Measurements from ENCODE around the gene SIGLEC14.

Gene SIGLEC14

DNA sequence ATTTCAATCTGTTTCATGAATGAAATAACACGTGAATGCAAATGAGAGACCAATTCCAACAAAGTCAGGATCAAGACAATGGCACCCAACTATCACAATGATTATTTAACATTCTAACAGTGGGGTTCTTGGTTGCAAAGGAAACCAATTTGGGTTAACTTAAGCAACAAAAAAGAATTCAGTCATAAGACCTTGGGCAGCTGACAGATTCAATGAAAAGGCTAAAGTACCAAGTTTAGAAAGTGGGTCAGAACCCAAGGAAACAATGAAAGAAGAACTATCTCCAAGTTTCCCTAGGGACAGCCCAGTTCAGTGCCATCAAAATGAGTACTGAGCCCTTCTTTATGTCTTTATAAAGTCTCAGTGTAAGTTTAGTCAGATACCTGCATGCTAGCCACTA lies 17.5 kb upstream of the SIGLEC14 start:
- H3K36me3 ChIP-seq (ENCODE audit: insufficient read depth, low read length), result no peaks in the 10 kb centered on the region
- no peak overlapping the region for H3K9ac ChIP-seq (ENCODE audit: low read depth, low read length)
- peaks cover 9% of the 10 kb centered on the region for H3K27me3 ChIP-seq (ENCODE audit: control insufficient read depth, insufficient read depth, low read length)
- H3K4me2 ChIP-seq (ENCODE audit: low read length), result no peak overlapping the region
- no peaks in the 10 kb centered on the region for H3K9me3 ChIP-seq (replicated peaks; ENCODE audit: low read length)
- H3K4me3 ChIP-seq (ENCODE audit: low read length), result no peak overlapping the region
- H3K4me1 ChIP-seq (ENCODE audit: control insufficient read depth, insufficient read depth, low read length), result no peaks in the 10 kb centered on the region

DNA sequence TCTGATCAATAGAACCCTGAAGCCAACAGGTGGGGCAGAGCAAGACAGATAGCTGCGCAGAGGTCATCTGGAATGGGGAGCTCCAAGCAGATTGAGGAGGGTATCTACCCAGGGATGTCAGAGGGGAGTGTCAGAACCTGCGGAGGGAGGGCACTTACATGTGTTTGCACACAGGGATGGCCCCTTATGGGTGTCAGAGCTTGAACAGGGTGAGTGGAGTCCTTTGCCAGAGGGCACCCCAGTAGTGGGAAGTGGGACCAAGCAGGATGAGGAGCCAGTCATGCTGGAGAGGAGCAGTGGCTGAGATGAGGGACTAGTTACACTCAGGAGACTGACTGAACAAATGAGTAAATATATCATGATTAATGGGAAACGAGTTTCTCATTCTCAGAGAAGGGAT lies 17.0 kb upstream of the SIGLEC14 start:
- no peak overlapping the region for H3K4me2 ChIP-seq (ENCODE audit: low read length)
- no peak overlapping the region for H3K9ac ChIP-seq (ENCODE audit: low read depth, low read length)
- no peaks in the 10 kb centered on the region for H3K9me3 ChIP-seq (replicated peaks; ENCODE audit: low read length)
- no peak overlapping the region for H3K4me3 ChIP-seq (ENCODE audit: low read length)
- H3K4me1 ChIP-seq (ENCODE audit: control insufficient read depth, insufficient read depth, low read length), result no peaks in the 10 kb centered on the region
- peaks cover 9% of the 10 kb centered on the region for H3K27me3 ChIP-seq (ENCODE audit: control insufficient read depth, insufficient read depth, low read length)
- H3K36me3 ChIP-seq (ENCODE audit: insufficient read depth, low read length), result no peaks in the 10 kb centered on the region

DNA sequence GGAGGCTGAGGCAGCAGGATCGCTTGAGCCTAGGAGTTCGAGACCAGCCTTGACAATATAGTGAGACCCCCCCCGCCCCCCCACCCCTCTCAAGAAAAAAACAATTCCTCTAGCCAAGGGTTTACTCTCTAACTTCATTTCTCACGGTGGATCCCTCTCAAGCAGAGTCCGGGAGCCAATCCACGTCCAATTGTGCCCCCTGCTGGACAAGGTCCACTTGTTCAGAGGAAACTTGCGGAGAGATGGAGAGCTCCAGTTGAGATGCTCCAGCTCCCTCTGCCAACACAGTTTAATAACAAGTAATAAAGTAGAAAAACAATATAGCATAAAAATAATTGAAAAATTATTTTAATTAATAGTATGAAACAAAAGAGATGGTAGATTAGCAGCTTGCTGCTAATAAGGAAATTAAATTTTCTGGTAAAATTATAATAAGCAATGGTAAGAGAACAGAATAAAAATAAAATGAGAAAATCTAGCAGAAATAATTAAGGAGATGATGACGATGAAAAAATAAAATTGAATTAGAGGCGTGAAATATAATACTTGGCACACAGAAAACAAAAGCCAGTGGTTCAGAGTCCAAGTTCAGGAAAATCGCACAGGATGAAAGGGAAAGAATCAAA lies 14.5 kb upstream of the SIGLEC14 start:
- Histone ChIP-seq H3K36me3 (ENCODE audit: insufficient read depth, low read length) (no peaks in the 10 kb centered on the region), H3K4me1 (ENCODE audit: control insufficient read depth, insufficient read depth, low read length) (no peaks in the 10 kb centered on the region), H3K9ac (ENCODE audit: low read depth, low read length) (no peak overlapping the region), H3K4me2 (ENCODE audit: low read length) (no peak overlapping the region), H3K27me3 (ENCODE audit: control insufficient read depth, insufficient read depth, low read length) (peaks cover 9% of the 10 kb centered on the region), H3K4me3 (ENCODE audit: low read length) (no peak overlapping the region), H3K9me3 (replicated peaks; ENCODE audit: low read length) (no peaks in the 10 kb centered on the region)

DNA sequence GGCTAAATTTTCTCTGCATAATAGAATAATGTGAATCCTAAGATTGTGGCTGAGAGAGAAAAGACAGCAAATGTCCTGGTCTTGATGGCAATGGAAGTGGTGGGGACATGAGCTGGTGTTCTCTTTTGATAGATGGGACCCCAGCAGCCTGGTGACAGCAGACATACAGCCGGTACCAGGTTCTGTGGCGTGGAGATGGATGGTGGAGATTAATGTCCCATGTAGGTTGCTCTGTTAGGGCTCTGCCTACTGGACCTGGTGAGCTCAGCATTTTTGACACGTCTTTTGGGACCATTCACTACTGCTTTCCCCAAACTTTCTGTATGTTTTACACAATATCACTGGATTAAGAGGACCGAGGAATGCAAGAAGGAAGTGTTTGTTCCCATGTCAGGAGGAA lies 8.2 kb upstream of the SIGLEC14 start:
- no peak overlapping the region for H3K9ac ChIP-seq (ENCODE audit: low read depth, low read length)
- H3K27me3 ChIP-seq (ENCODE audit: control insufficient read depth, insufficient read depth, low read length), result no peaks in the 10 kb centered on the region
- H3K9me3 ChIP-seq (replicated peaks; ENCODE audit: low read length), result no peaks in the 10 kb centered on the region
- no peaks in the 10 kb centered on the region for H3K4me1 ChIP-seq (ENCODE audit: control insufficient read depth, insufficient read depth, low read length)
- H3K4me2 ChIP-seq (ENCODE audit: low read length), result no peak overlapping the region
- H3K36me3 ChIP-seq (ENCODE audit: insufficient read depth, low read length), result no peaks in the 10 kb centered on the region
- H3K4me3 ChIP-seq (ENCODE audit: low read length), result no peak overlapping the region

DNA sequence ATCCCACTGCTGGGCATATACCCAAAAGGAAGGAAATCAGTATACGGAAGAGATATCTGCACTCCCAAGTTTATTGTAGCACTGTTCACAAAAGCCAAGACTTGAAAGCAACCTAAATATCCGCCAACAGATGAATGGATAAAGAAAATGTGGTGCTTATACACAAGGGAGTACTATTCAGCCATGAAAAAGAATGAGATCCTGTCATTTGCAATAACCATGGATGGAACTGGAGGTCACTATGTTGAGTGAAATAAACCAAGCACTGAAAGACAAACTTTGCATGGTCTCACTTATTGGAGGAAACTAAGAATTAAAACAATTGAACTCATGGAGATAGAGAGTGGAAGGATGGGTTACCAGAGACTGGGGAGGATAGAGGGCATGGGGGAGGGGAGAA lies 6.5 kb upstream of the SIGLEC14 start:
- Histone ChIP-seq H3K9me3 (replicated peaks; ENCODE audit: low read length) (no peaks in the 10 kb centered on the region), H3K4me2 (ENCODE audit: low read length) (no peak overlapping the region), H3K4me1 (ENCODE audit: control insufficient read depth, insufficient read depth, low read length) (no peaks in the 10 kb centered on the region), H3K9ac (ENCODE audit: low read depth, low read length) (no peak overlapping the region), H3K27me3 (ENCODE audit: control insufficient read depth, insufficient read depth, low read length) (no peaks in the 10 kb centered on the region), H3K36me3 (ENCODE audit: insufficient read depth, low read length) (no peaks in the 10 kb centered on the region), H3K4me3 (ENCODE audit: low read length) (no peak overlapping the region)

DNA sequence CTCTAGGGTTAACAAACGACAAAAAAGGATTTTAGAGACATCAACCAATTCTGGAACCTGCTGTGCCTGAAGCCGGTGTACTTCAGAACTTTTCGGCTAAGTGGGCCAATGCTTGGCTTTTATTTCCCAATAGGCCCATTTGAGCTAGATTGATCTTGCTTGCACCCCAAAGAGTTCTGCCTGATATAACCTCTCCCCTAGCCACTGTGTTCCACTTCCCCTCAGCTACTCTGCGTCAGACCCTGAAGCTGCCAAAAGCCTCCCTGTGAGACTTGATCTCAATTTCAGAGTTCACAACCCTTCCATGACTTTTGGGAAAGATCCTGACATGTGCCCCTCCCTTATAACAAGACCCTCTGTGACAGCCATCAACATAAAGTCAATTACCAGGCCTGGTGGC lies 5.6 kb upstream of the SIGLEC14 start:
- Histone ChIP-seq H3K9me3 (replicated peaks; ENCODE audit: low read length) (no peaks in the 10 kb centered on the region), H3K4me2 (ENCODE audit: low read length) (no peak overlapping the region), H3K27me3 (ENCODE audit: control insufficient read depth, insufficient read depth, low read length) (no peaks in the 10 kb centered on the region), H3K36me3 (ENCODE audit: insufficient read depth, low read length) (no peaks in the 10 kb centered on the region), H3K4me1 (ENCODE audit: control insufficient read depth, insufficient read depth, low read length) (no peaks in the 10 kb centered on the region), H3K9ac (ENCODE audit: low read depth, low read length) (no peak overlapping the region), H3K4me3 (ENCODE audit: low read length) (no peak overlapping the region)

DNA sequence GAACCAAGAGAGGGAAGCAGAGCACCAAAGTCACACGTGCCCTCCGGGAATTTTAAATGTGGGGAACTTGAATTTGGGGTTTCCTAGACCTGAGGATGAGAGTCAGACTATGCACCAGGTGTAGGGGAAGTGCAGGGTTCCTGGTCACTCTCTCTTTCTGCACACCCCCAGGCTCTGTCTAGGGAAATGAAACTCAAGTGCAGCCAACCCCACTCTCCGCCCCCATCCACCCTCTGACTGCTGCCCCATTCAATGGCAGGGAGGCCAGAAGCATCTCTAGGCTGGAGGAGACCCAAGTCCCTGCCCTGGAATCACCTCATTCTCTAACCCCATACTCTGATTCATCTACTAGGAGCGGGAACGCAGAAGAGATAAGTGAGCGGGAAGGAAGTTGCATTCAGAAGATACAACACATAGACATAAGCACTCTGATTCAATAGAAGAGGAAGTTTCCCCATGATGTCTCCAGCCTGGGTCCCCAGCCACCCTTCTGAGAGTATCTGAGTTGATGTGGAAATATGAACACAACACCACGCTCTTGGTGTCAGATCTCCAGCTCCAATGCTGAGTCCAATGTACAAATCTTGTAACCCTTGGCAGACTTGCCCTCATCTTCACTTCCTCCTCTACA lies 4.7 kb upstream of the SIGLEC14 start:
- H3K4me3 ChIP-seq (ENCODE audit: low read length), result no peak overlapping the region
- H3K36me3 ChIP-seq (ENCODE audit: insufficient read depth, low read length), result no peaks in the 10 kb centered on the region
- no peak overlapping the region for H3K4me2 ChIP-seq (ENCODE audit: low read length)
- no peaks in the 10 kb centered on the region for H3K27me3 ChIP-seq (ENCODE audit: control insufficient read depth, insufficient read depth, low read length)
- no peak overlapping the region for H3K9ac ChIP-seq (ENCODE audit: low read depth, low read length)
- H3K9me3 ChIP-seq (replicated peaks; ENCODE audit: low read length), result no peaks in the 10 kb centered on the region
- H3K4me1 ChIP-seq (ENCODE audit: control insufficient read depth, insufficient read depth, low read length), result no peaks in the 10 kb centered on the region

DNA sequence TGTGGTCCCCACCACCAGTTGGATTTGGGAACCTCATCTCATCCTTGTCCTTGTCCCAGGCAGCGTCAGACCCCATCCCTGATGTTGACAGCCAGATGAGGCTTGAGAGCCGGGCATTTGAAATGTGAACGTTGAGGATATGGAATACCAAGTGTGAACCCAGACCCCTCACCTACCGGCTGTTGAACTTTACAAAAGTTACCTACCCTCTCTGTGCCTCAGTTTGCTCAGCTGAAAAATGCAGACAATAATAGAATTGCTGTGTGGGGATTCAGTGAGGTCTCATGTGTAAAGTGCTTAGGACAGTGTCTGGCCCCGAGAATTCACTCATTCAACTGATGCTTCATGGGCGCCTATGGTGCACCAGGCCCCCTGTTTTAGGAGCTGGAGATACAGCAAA lies 693 bp upstream of the SIGLEC14 start:
- Histone ChIP-seq H3K27me3 (ENCODE audit: control insufficient read depth, insufficient read depth, low read length) (no peaks in the 10 kb centered on the region), H3K9ac (ENCODE audit: low read depth, low read length) (no peak overlapping the region), H3K4me3 (ENCODE audit: low read length) (no peak overlapping the region), H3K4me2 (ENCODE audit: low read length) (no peak overlapping the region), H3K9me3 (replicated peaks; ENCODE audit: low read length) (no peaks in the 10 kb centered on the region), H3K36me3 (ENCODE audit: insufficient read depth, low read length) (no peaks in the 10 kb centered on the region), H3K4me1 (ENCODE audit: control insufficient read depth, insufficient read depth, low read length) (no peaks in the 10 kb centered on the region)

DNA sequence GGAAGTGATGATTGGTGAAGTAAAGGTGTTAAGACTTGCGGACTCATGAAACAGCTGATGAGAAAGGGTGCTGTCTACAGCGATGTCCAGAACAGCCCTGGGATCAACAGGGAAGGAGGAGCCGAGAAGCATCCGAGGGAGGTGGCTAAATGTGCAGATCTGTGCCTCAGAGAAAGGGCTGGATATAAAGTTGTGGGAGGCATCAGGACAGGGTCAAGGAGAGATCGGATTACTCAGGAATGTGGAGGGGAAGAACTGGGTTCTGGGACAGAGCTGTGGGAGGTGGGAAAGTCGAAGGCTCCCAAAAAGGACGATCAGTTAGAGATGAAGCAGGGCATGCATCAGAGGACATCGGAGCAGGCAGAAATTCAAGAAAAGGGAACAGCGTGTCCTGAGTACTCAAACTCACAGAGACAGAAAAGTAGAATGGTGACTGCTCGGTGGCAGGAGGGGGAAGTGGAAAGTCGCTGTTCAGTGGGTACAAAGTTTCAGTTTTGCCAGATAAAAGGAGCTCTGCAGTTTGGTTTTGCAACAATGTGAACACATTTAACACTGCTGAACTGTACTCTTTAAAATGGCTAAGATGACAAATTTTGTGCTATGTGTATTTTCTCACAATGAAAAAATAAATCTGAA lies 1.9 kb downstream of the SIGLEC14 start:
- no peak overlapping the region for H3K4me3 ChIP-seq (ENCODE audit: low read length)
- no peak overlapping the region for H3K9ac ChIP-seq (ENCODE audit: low read depth, low read length)
- H3K4me1 ChIP-seq (ENCODE audit: control insufficient read depth, insufficient read depth, low read length), result no peaks in the 10 kb centered on the region
- H3K4me2 ChIP-seq (ENCODE audit: low read length), result no peak overlapping the region
- no peaks in the 10 kb centered on the region for H3K9me3 ChIP-seq (replicated peaks; ENCODE audit: low read length)
- no peaks in the 10 kb centered on the region for H3K27me3 ChIP-seq (ENCODE audit: control insufficient read depth, insufficient read depth, low read length)
- H3K36me3 ChIP-seq (ENCODE audit: insufficient read depth, low read length), result no peaks in the 10 kb centered on the region

DNA sequence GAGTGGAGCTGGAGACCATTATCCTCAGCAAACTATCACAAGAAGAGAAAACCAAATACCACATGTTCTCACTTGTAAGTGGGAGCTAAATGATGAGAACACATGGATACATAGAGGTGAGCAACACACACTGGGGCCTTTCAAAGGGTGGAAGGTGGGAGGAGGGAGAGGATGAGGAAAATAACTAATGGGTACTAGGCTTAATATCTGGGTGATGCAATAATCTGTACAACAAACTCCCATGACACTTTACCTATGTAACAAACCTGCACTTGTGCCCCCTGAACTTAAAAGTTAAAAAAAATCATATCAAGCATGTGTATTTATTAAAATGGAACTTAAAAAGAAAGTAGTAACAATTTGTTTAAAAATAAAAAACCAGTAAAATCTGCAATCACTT lies 5.0 kb downstream of the SIGLEC14 start:
- Histone ChIP-seq H3K9me3 (replicated peaks; ENCODE audit: low read length) (no peaks in the 10 kb centered on the region), H3K9ac (ENCODE audit: low read depth, low read length) (no peak overlapping the region), H3K36me3 (ENCODE audit: insufficient read depth, low read length) (no peaks in the 10 kb centered on the region), H3K4me2 (ENCODE audit: low read length) (no peak overlapping the region), H3K27me3 (ENCODE audit: control insufficient read depth, insufficient read depth, low read length) (no peaks in the 10 kb centered on the region), H3K4me1 (ENCODE audit: control insufficient read depth, insufficient read depth, low read length) (no peaks in the 10 kb centered on the region), H3K4me3 (ENCODE audit: low read length) (no peak overlapping the region)

DNA sequence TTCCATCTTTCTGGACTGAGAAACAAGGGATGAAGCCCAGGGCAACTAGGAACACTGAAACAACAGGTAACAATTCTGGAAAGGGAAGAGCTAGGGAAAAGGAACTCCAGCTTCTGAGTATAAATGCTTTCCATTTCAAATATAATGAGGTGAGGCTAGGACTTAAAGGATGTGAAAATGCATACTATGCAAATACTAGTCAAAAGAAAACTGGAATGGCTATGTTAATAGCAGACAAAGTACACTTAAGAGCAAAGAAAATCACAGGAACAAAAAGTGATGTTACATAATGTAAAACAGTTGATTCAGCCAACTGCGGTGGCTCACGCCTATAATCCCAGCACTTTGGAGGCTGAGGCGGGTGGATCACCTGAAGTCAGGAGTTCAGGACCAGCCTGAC lies 6.2 kb downstream of the SIGLEC14 start:
- Histone ChIP-seq H3K4me1 (ENCODE audit: control insufficient read depth, insufficient read depth, low read length) (no peaks in the 10 kb centered on the region), H3K27me3 (ENCODE audit: control insufficient read depth, insufficient read depth, low read length) (no peaks in the 10 kb centered on the region), H3K36me3 (ENCODE audit: insufficient read depth, low read length) (no peaks in the 10 kb centered on the region), H3K4me2 (ENCODE audit: low read length) (no peak overlapping the region), H3K9me3 (replicated peaks; ENCODE audit: low read length) (no peaks in the 10 kb centered on the region), H3K4me3 (ENCODE audit: low read length) (no peak overlapping the region), H3K9ac (ENCODE audit: low read depth, low read length) (no peak overlapping the region)

DNA sequence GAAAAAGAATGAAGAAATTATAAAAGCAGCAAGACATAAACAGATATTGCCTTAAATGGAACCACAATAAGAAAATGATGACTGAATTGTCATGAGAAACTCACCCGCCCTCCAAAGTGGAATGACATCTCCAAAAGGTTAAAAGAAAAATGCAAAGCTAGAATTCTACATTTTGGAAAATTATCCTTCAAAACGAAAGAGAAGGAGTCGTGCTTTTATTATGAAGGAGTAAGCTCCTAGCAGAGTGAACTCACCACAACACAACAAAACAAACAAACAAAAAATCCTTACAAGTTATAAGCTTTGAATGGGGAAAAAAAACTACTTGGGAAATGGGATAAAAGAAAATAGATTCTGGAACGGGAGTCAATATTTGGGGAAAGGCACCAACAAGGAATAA lies 6.7 kb downstream of the SIGLEC14 start:
- Histone ChIP-seq H3K9ac (ENCODE audit: low read depth, low read length) (no peak overlapping the region), H3K36me3 (ENCODE audit: insufficient read depth, low read length) (no peaks in the 10 kb centered on the region), H3K4me3 (ENCODE audit: low read length) (no peak overlapping the region), H3K9me3 (replicated peaks; ENCODE audit: low read length) (no peaks in the 10 kb centered on the region), H3K4me1 (ENCODE audit: control insufficient read depth, insufficient read depth, low read length) (no peaks in the 10 kb centered on the region), H3K27me3 (ENCODE audit: control insufficient read depth, insufficient read depth, low read length) (no peaks in the 10 kb centered on the region), H3K4me2 (ENCODE audit: low read length) (no peak overlapping the region)
